ENCODE measurements around the gene SPTBN5. TPM values are rescaled to one million over a fixed set of nuclear protein-coding genes. Genes with fewer than 3 reads are reported as not detected.

The SPTBN5 gene
- total and polyA plus RNA-seq, 2 experiments from 2014 or later: 0.57 to 1.1 TPM

GRCh38 chr15:41823502-41823901 is 70.4 kb downstream of the SPTBN5 start:
- H3K36me3 ChIP-seq (ENCODE audit: insufficient read depth): no peaks in the 10 kb centered on the region; the same call in 1 of the 2 replicates

GRCh38 chr15:41822957-41823356 is 70.9 kb downstream of the SPTBN5 start:
- no peak for DNase-seq (ENCODE audit: low spot score)
- Mint-ChIP-seq H3K36me3 (ENCODE audit: low read depth) (no peaks in the 10 kb centered on the region; the same call in 2 of the 3 replicates), H3K27ac (no peak overlapping the region), H3K4me3 (no peak overlapping the region), H3K4me1 (peaks cover 2% of the 10 kb centered on the region; the same call in 2 of the 3 replicates), H3K9me3 (no peaks in the 10 kb centered on the region), H3K27me3 (ENCODE audit: insufficient read depth, low read depth, poor library complexity) (peaks cover 6% of the 10 kb centered on the region)
- Histone ChIP-seq H3K4me3 (no peak overlapping the region), H3K9me2 (ENCODE audit: insufficient read depth) (no peaks in the 10 kb centered on the region), H3K4me2 (no peak overlapping the region), H3K36me3 (ENCODE audit: insufficient read depth) (no peaks in the 10 kb centered on the region; the same call in 1 of the 2 replicates), H3K27ac (ENCODE audit: low read depth) (no peak overlapping the region), H3K79me2 (replicated peaks; ENCODE audit: insufficient read depth) (no peaks in the 10 kb centered on the region), H3K27me3 (ENCODE audit: insufficient read depth) (no peaks in the 10 kb centered on the region), H3K4me1 (ENCODE audit: insufficient read depth) (no peaks in the 10 kb centered on the region), H4K20me1 (replicated peaks; ENCODE audit: insufficient read depth) (no peaks in the 10 kb centered on the region), H2AFZ (no peak overlapping the region), H3F3A (replicated peaks; ENCODE audit: low read depth) (no peaks in the 10 kb centered on the region)
- TF ChIP-seq ZNF462 (CRISPR knock-in tag; IDR thresholded peaks at IDR 0.05) (no peak), CTCF (conservative IDR thresholded peaks at IDR 0.05; ENCODE audit: low read depth in 2 of 2) (0 out of 4 replicates have a peak, but pooled peaks of 1 of the 2 experiments have one; percentile 10)
- ATAC-seq: no peak

More at GRCh38 chr15:41823502-41823901, 70.4 kb downstream of the SPTBN5 start:
- H3K27me3 Mint-ChIP-seq (ENCODE audit: insufficient read depth, low read depth, poor library complexity): peaks cover 9% of the 10 kb centered on the region
- H3K27ac Mint-ChIP-seq: no peak overlapping the region
- H3K36me3 Mint-ChIP-seq (ENCODE audit: low read depth): no peaks in the 10 kb centered on the region; the same call in 2 of the 3 replicates
- Histone ChIP-seq H3K9me2 (ENCODE audit: insufficient read depth) (no peaks in the 10 kb centered on the region), H3K4me3 (no peak overlapping the region), H3F3A (replicated peaks; ENCODE audit: low read depth) (no peaks in the 10 kb centered on the region), H3K4me2 (no peak overlapping the region), H4K20me1 (replicated peaks; ENCODE audit: insufficient read depth) (no peaks in the 10 kb centered on the region), H3K27ac (ENCODE audit: low read depth) (no peak overlapping the region), H3K27me3 (ENCODE audit: insufficient read depth) (0 out of 2 replicates have a peak, but pooled peaks cover under 1% of the 10 kb centered on the region), H2AFZ (no peak overlapping the region), H3K4me1 (ENCODE audit: insufficient read depth) (peaks cover under 1% of the 10 kb centered on the region; the same call in 1 of the 2 replicates), H3K79me2 (replicated peaks; ENCODE audit: insufficient read depth) (0 out of 2 replicates have a peak, but pooled peaks cover under 1% of the 10 kb centered on the region)
- H3K4me3 Mint-ChIP-seq: no peak overlapping the region
- ATAC-seq (no peak), DNase-seq (ENCODE audit: low spot score) (no peak)
- H3K9me3 Mint-ChIP-seq: no peaks in the 10 kb centered on the region
- H3K4me1 Mint-ChIP-seq: peaks cover 3% of the 10 kb centered on the region
- TF ChIP-seq ETS1 (IDR thresholded peaks at IDR 0.05): no peak
- TF ChIP-seq STAT1 (IDR thresholded peaks at IDR 0.05; ENCODE audit: unreplicated experiment): no peak
- TF ChIP-seq JUNB (IDR thresholded peaks at IDR 0.05; ENCODE audit: unreplicated experiment): no peak
- no peak for TF ChIP-seq EZH2 (IDR thresholded peaks at IDR 0.05; ENCODE audit: low read depth, unreplicated experiment)
- no peak for TF ChIP-seq ZNF331 (CRISPR knock-in tag; IDR thresholded peaks at IDR 0.05; ENCODE audit: low read depth)
- no peak for TF ChIP-seq CREB1 (CRISPR knock-in tag; IDR thresholded peaks at IDR 0.05; ENCODE audit: low read depth)
- TF ChIP-seq POLR2AphosphoS5 (IDR thresholded peaks at IDR 0.05; ENCODE audit: low read depth): no peak
